22Rv1 (cell line): ENCODE measurements around the gene RNF5.

ENCODE experiments used
- CTCF ChIP-seq: fragments of 450-650 bp; IDR thresholded peaks from 2 replicates; pipeline ENCODE4 v1.5.1; 2017; ENCODE audit warnings: mild to moderate bottlenecking
- ZFX ChIP-seq: fragments of 450-650 bp; IDR thresholded peaks from 2 replicates; pipeline ENCODE4 v1.6.1; 2017; ENCODE audit warnings: antibody characterized with exemption, borderline replicate concordance

- TF ChIP-seq CTCF (no peak), ZFX (no peak)
Observed at GRCh38 chr6:32139590-32139989, 38.6 kb upstream of the RNF5 start.
